Brain microvascular endothelial cell (primary cell): Measurements from ENCODE around the gene ACAP1.
"Not testable (repeated sequence)": the region's sequence is repeated elsewhere in the genome, so short reads cannot be mapped to it uniquely, and the experiment has no call there.

ENCODE experiments used
- DNase-seq: peaks from one replicate; pipeline ENCODE4 v3.0.0-alpha.2; 2020
- H3K27ac ChIP-seq: fragments of 250-450 bp; sonication (Bioruptor Pico); 2 replicates; pipeline ENCODE4 v1.5.1; 2020; ENCODE audit warnings: mild to moderate bottlenecking, moderate library complexity
- H3K27me3 ChIP-seq: fragments of 250-450 bp; sonication (Bioruptor Pico); replicated peaks from 2 replicates; pipeline ENCODE4 v1.5.1; 2020; ENCODE audit warnings: mild to moderate bottlenecking
- H3K36me3 ChIP-seq: fragments of 250-450 bp; sonication (Bioruptor Pico); replicated peaks from 2 replicates; pipeline ENCODE4 v1.5.1; 2020; ENCODE audit warnings: mild to moderate bottlenecking
- H3K4me3 ChIP-seq: 2 replicates; pipeline ENCODE4 v1.5.1; 2011; ENCODE audit warnings: low read depth, mild to moderate bottlenecking, control low read depth, low read length, moderate library complexity
- CTCF ChIP-seq: IDR thresholded peaks from 2 replicates; pipeline ENCODE4 v1.5.1; 2011; ENCODE audit warnings: low read depth, mild to moderate bottlenecking, moderate library complexity, low read length, control low read depth, inconsistent platforms; ENCODE audit errors: missing control alignments
- in situ Hi-C: cut with HindIII; loops from 2 replicates; pipeline ENCODE4 v1.10.0; 2017; ENCODE audit warnings: low sequenced_read_pairs, low pct_ligation_motif_present

ACAP1 gene

GRCh38 chr17:7367083-7367482 lies 30.8 kb downstream of the ACAP1 start:
- Histone ChIP-seq H3K27ac (no peak overlapping the region), H3K27me3 (no peaks in the 10 kb centered on the region), H3K4me3 (no peak overlapping the region), H3K36me3 (no peaks in the 10 kb centered on the region)
- DNase-seq, result no peak
- no peak for TF ChIP-seq CTCF
- in situ Hi-C loops, result no loop called here

DNA sequence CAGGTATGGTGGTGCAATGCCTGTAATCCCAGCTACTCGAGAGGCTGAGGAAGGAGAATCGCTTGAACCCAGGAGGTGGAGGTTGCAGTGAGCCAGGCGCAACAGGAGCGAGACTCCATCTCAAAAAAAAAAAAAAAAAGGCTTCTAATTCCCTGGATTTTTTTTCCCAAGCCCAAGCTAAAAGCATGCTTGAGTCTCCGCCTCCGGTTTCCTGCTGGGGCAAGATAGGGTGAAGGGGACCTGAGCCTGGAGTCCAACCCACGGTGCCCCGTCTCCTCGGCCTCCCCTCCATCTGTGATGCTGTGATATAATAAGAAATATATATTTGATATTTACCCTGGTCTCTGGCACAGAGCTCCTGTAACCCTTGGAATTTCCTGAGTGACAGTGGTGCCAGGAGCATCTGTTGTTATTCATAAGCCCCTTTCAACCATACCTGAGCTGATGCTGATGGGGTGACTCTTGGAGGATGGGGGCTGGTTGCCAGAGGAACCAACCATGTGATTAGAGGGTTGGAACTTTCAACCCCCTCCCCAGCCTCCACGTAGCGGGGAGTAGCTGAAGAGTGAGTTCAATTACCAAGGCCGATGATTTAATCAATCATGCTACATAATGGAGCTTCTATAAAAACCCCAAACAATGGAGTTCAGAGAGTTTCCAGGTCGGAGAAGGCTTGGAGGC lies 31.7 kb downstream of the ACAP1 start:
- no peak overlapping the region for H3K27ac ChIP-seq
- no peak overlapping the region for H3K4me3 ChIP-seq
- in situ Hi-C loops, result no loop called here
- no peak for DNase-seq
- no peaks in the 10 kb centered on the region for H3K27me3 ChIP-seq
- H3K36me3 ChIP-seq, result no peaks in the 10 kb centered on the region
- no peak for TF ChIP-seq CTCF

GRCh38 chr17:7368599-7368994 lies 32.3 kb downstream of the ACAP1 start:
- H3K36me3 ChIP-seq, H3K4me3 ChIP-seq, H3K27me3 ChIP-seq, H3K27ac ChIP-seq, DNase-seq, in situ Hi-C loops: not testable (repeated sequence)

DNA sequence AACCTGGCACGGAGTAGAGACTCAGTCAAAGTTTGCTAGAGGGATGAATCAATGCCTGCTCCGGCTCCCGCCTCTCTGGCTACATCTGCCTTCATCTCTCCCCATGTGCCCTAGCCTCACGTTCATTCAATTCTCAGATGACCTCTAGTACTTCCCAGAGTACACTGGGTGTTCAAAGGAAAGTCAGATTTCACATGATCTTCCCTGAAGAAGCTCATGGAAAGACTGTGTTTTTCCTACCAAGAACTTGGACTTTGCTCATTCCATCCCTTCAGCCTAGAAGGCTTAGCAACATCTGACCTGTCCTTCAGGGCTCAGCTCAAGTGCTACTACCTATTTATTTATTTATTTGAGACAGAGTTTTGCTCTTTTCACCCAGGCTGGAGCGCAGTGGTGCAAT lies 33.5 kb downstream of the ACAP1 start:
- TF ChIP-seq CTCF, result no peak
- H3K36me3 ChIP-seq, result no peaks in the 10 kb centered on the region
- no peak overlapping the region for H3K27ac ChIP-seq
- H3K4me3 ChIP-seq, result no peak overlapping the region
- in situ Hi-C loops, result no loop called here
- no peaks in the 10 kb centered on the region for H3K27me3 ChIP-seq
- no peak for DNase-seq

DNA sequence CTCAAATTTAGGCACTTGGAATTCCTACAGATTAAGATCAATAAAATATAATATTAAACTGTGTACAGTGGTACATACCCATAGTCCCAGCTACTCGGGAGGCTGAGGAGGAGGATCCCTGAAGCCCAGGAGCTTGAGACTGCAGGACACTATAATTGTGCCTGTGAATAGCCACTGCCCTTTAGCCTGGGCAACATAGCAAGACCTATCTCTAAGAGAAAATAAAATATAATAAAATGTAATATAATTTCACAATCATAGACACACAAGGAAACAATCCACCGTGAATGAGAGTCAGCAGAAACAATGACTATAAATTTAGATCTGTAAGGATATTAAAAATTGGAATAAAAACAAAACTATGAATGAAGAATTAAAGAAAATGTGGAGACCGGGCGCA lies 34.5 kb downstream of the ACAP1 start:
- TF ChIP-seq CTCF, result no peak
- H3K36me3 ChIP-seq, result no peaks in the 10 kb centered on the region
- no peak overlapping the region for H3K27ac ChIP-seq
- no peak overlapping the region for H3K4me3 ChIP-seq
- no peak for DNase-seq
- H3K27me3 ChIP-seq, result no peaks in the 10 kb centered on the region
- in situ Hi-C loops, result no loop called here

DNA sequence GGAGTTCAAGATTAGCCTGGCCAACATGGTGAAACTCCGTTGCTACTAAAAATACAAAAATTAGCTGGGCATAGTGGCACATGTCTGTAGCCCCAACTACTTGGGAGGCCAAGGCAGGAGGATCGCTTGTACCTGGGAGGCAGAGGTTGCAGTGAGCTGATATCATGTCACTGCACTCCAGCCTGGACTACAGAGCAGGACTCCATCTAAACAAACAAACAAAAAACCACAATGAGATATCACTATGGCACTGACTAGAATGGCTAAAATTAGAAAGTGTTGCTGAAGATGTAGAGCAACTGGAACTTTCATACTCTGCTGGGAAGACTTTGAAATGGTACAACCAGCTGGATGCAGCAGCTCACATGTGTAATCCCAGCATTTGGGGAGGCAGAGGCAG lies 38.0 kb downstream of the ACAP1 start:
- no peak overlapping the region for H3K27ac ChIP-seq
- in situ Hi-C loops, result no loop called here
- H3K27me3 ChIP-seq, result no peaks in the 10 kb centered on the region
- no peaks in the 10 kb centered on the region for H3K36me3 ChIP-seq
- H3K4me3 ChIP-seq, result no peak overlapping the region
- DNase-seq, result no peak
- no peak for TF ChIP-seq CTCF
